GM04503 (cell line): ENCODE data around the gene MPND.

Source experiments
- DNase-seq: peaks from one replicate; pipeline ENCODE4 v3.0.0-alpha.2; 2012; ENCODE audit warnings: low read depth

Gene MPND

GRCh38 chr19:4379383-4380253 is 36.3 kb downstream of the MPND start:
- no peak for DNase-seq

GRCh38 chr19:4380254-4380727 is 36.9 kb downstream of the MPND start:
- DNase-seq = no peak

GRCh38 chr19:4385291-4386040 is 42.1 kb downstream of the MPND start:
- DNase-seq = no peak

GRCh38 chr19:4386041-4386782 is 42.9 kb downstream of the MPND start:
- no peak for DNase-seq

GRCh38 chr19:4388337-4389063 is 45.1 kb downstream of the MPND start:
- DNase-seq = no peak

- no peak for DNase-seq
Observed at GRCh38 chr19:4389064-4389375, 45.7 kb downstream of the MPND start.

- DNase-seq = no peak
Observed at GRCh38 chr19:4389511-4390016, 46.2 kb downstream of the MPND start.

- no peak for DNase-seq
Observed at GRCh38 chr19:4390017-4390566, 46.7 kb downstream of the MPND start.

- DNase-seq = no peak
Observed at GRCh38 chr19:4390567-4391305, 47.4 kb downstream of the MPND start.

GRCh38 chr19:4391306-4391693 is 47.9 kb downstream of the MPND start:
- DNase-seq = no peak

GRCh38 chr19:4391701-4392483 is 48.5 kb downstream of the MPND start:
- DNase-seq = no peak

- no peak for DNase-seq
Observed at GRCh38 chr19:4393947-4394590, 50.7 kb downstream of the MPND start.

- DNase-seq = no peak
Observed at GRCh38 chr19:4396949-4397783, 53.8 kb downstream of the MPND start.

GRCh38 chr19:4399812-4400134 is 56.4 kb downstream of the MPND start:
- no peak for DNase-seq

GRCh38 chr19:4400135-4400936 is 57.0 kb downstream of the MPND start, which contains the start of gene SH3GL1:
TSS of gene SH3GL1 (minus strand) at chr19:4400547. CDS start at chr19:4400368, 179 bp downstream.
- DNase-seq = no peak

- no peak for DNase-seq
Observed at GRCh38 chr19:4401769-4402170, 58.4 kb downstream of the MPND start.

- peak; percentile 99 for DNase-seq
Observed at GRCh38 chr19:4402171-4403004, 59.0 kb downstream of the MPND start, which contains the start of gene CHAF1A. TSS of gene CHAF1A (plus strand) at chr19:4402640. CDS start at chr19:4402763, 123 bp downstream.
